Hepatocyte (in vitro differentiated cells): ENCODE data around the gene DDX41. TPM values are rescaled to one million over a fixed set of nuclear protein-coding genes. Genes with fewer than 3 reads are reported as not detected.

Experiments
- DNase-seq: peaks from one replicate; pipeline ENCODE4 v3.0.0-alpha.2; 2016; ENCODE audit warnings: low spot score
- H2AFZ ChIP-seq: fragments of 200-600 bp; sonication (generic); 2 replicates; pipeline ENCODE4 v1.6.0; 2016; ENCODE audit warnings: antibody characterized with exemption, mild to moderate bottlenecking
- H3K27ac ChIP-seq: fragments of 200-600 bp; sonication (generic); 2 replicates; pipeline ENCODE4 v1.5.1; 2016; ENCODE audit warnings: mild to moderate bottlenecking
- H3K27me3 ChIP-seq: fragments of 200-600 bp; sonication (generic); 2 replicates; pipeline ENCODE4 v1.6.1; 2016
- H3K36me3 ChIP-seq: fragments of 200-600 bp; sonication (generic); replicated peaks from 2 replicates; pipeline ENCODE4 v1.5.1; 2016; ENCODE audit warnings: low read depth; ENCODE audit not compliant: insufficient read depth
- H3K4me1 ChIP-seq: fragments of 200-600 bp; sonication (generic); 2 replicates; pipeline ENCODE4 v1.5.1; 2016; ENCODE audit warnings: mild to moderate bottlenecking, moderate library complexity; ENCODE audit not compliant: insufficient read depth
- H3K4me2 ChIP-seq: fragments of 200-600 bp; sonication (generic); 2 replicates; pipeline ENCODE4 v1.6.0; 2016
- H3K4me3 ChIP-seq: fragments of 200-600 bp; sonication (generic); 2 replicates; pipeline ENCODE4 v1.5.1; 2016; ENCODE audit warnings: mild to moderate bottlenecking
- H3K79me2 ChIP-seq: fragments of 200-600 bp; sonication (generic); 2 replicates; pipeline ENCODE4 v1.6.0; 2017; ENCODE audit warnings: mild to moderate bottlenecking
- H3K9me2 ChIP-seq: fragments of 200-600 bp; sonication (generic); replicated peaks from 2 replicates; pipeline ENCODE4 v1.6.0; 2017; ENCODE audit warnings: mild to moderate bottlenecking; ENCODE audit not compliant: insufficient read depth
- H3K9me3 ChIP-seq: fragments of 200-600 bp; sonication (generic); 2 replicates; pipeline ENCODE4 v1.5.1; 2016; ENCODE audit warnings: low read depth, mild to moderate bottlenecking
- H4K20me1 ChIP-seq: fragments of 200-600 bp; sonication (generic); 2 replicates; pipeline ENCODE4 v1.6.0; 2016; ENCODE audit warnings: mild to moderate bottlenecking; ENCODE audit not compliant: insufficient read depth, poor library complexity, severe bottlenecking
- EZH2 ChIP-seq: fragments of 200-600 bp; sonication (generic); IDR thresholded peaks from 2 replicates; pipeline ENCODE4 v1.6.1; 2016; ENCODE audit warnings: antibody characterized with exemption, mild to moderate bottlenecking, borderline replicate concordance
- EZH2phosphoT487 ChIP-seq: fragments of 200-600 bp; sonication (generic); IDR thresholded peaks from one replicate; pipeline ENCODE4 v1.6.1; 2018; ENCODE audit warnings: antibody characterized with exemption, mild to moderate bottlenecking, low read depth, moderate library complexity; ENCODE audit not compliant: unreplicated experiment, severe bottlenecking
- WGBS: methylation state at CpG from one replicate; pipeline ENCODE4 v1.1.6; 2016; ENCODE audit warnings: low lambda C conversion rate; ENCODE audit errors: missing lambda C conversion rate; 5-methylcytosine and 5-hydroxymethylcytosine counted together
- polyA plus RNA-seq: library from polyadenylated mRNA; unstranded; fragments of >200 nt; fragmentation: Nextera tagmentation; extraction: Ambion mirVana; gene quantifications from 2 replicates; pipeline ENCODE4 v1.2.1, GENCODE V29; 2016
- total RNA-seq: library from RNA; depleted of rRNA; stranded (reverse); fragments of >200 nt; gene quantifications from 2 replicates; pipeline ENCODE4 v1.2.3, GENCODE V29; 2014
- TF ChIP-seq, protein P1 (sequence below): fragments of 200-600 bp; sonication (generic); IDR thresholded peaks from 2 replicates; pipeline ENCODE4 v1.5.1; 2016; ENCODE audit warnings: antibody characterized with exemption, mild to moderate bottlenecking; ENCODE audit not compliant: poor library complexity

DDX41 gene
- total and polyA plus RNA-seq, 2 experiments from 2014 or later: 45.0 to 50.7 TPM

- no peaks in the 10 kb centered on the region for H3K4me1 ChIP-seq
- no peaks in the 10 kb centered on the region for H4K20me1 ChIP-seq
- no peaks in the 10 kb centered on the region for H3K36me3 ChIP-seq
- no peak for DNase-seq
- no peaks in the 10 kb centered on the region for H3K9me2 ChIP-seq
- WGBS: 94% methylated on average over 8 of the region's 8 CpGs
- no peak overlapping the region for H3K4me2 ChIP-seq
- H2AFZ ChIP-seq: no peak overlapping the region
- H3K27me3 ChIP-seq: no peaks in the 10 kb centered on the region
- H3K79me2 ChIP-seq: peaks cover 3% of the 10 kb centered on the region
- H3K27ac ChIP-seq: no peak overlapping the region
- TF ChIP-seq, protein P1, sequence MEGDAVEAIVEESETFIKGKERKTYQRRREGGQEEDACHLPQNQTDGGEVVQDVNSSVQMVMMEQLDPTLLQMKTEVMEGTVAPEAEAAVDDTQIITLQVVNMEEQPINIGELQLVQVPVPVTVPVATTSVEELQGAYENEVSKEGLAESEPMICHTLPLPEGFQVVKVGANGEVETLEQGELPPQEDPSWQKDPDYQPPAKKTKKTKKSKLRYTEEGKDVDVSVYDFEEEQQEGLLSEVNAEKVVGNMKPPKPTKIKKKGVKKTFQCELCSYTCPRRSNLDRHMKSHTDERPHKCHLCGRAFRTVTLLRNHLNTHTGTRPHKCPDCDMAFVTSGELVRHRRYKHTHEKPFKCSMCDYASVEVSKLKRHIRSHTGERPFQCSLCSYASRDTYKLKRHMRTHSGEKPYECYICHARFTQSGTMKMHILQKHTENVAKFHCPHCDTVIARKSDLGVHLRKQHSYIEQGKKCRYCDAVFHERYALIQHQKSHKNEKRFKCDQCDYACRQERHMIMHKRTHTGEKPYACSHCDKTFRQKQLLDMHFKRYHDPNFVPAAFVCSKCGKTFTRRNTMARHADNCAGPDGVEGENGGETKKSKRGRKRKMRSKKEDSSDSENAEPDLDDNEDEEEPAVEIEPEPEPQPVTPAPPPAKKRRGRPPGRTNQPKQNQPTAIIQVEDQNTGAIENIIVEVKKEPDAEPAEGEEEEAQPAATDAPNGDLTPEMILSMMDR: no peak
- TF ChIP-seq EZH2phosphoT487 (no peak), EZH2 (no peak)
- no peak overlapping the region for H3K4me3 ChIP-seq
- H3K9me3 ChIP-seq: no peaks in the 10 kb centered on the region
Observed at GRCh38 chr5:177527595-177527994, 10.8 kb upstream of the DDX41 start.

GRCh38 chr5:177526791-177527190 is 10.0 kb upstream of the DDX41 start:
- 94% methylated on average over 6 of the region's 6 CpGs for WGBS
- Histone ChIP-seq H3K27ac (no peak overlapping the region), H3K9me3 (no peaks in the 10 kb centered on the region), H2AFZ (no peak overlapping the region), H3K27me3 (no peaks in the 10 kb centered on the region), H3K4me2 (no peak overlapping the region), H4K20me1 (no peaks in the 10 kb centered on the region), H3K4me1 (no peaks in the 10 kb centered on the region), H3K79me2 (peaks cover under 1% of the 10 kb centered on the region), H3K36me3 (no peaks in the 10 kb centered on the region), H3K4me3 (no peak overlapping the region), H3K9me2 (no peaks in the 10 kb centered on the region)
- TF ChIP-seq EZH2: no peak
- TF ChIP-seq, protein P1: no peak
- TF ChIP-seq EZH2phosphoT487: no peak
- no peak for DNase-seq

- Histone ChIP-seq H3K79me2 (no peaks in the 10 kb centered on the region), H4K20me1 (no peaks in the 10 kb centered on the region), H3K36me3 (no peaks in the 10 kb centered on the region), H3K27ac (no peak overlapping the region), H3K27me3 (no peaks in the 10 kb centered on the region), H2AFZ (no peak overlapping the region), H3K4me3 (no peak overlapping the region), H3K4me2 (no peak overlapping the region), H3K4me1 (no peaks in the 10 kb centered on the region), H3K9me3 (no peaks in the 10 kb centered on the region), H3K9me2 (no peaks in the 10 kb centered on the region)
- TF ChIP-seq EZH2 (no peak), EZH2phosphoT487 (no peak)
- TF ChIP-seq, protein P1: no peak
- no peak for DNase-seq
- 91% methylated on average over 4 of the region's 4 CpGs for WGBS
Observed at GRCh38 chr5:177526191-177526590, 9.4 kb upstream of the DDX41 start.
